K562 (cell line): Measurements from ENCODE around the gene DNAJC1.

ENCODE experiments used
- CTCF ChIP-seq, 3 experiments: IDR thresholded peaks in 2 of 3; conservative IDR thresholded peaks in 1 of 3; 2 replicates each; pipeline ENCODE4 v1.5.1; 2011 to 2012; ENCODE audit warnings: low read length in 3 of 3, mild to moderate bottlenecking in 3 of 3, control low read depth in 2 of 3, improper control_type of control experiment in 1 of 3, inconsistent platforms in 1 of 3, low read depth in 1 of 3, mixed read lengths in 1 of 3, moderate library complexity in 1 of 3; ENCODE audit not compliant: insufficient read depth in 2 of 3
- E2F8 ChIP-seq: fragments of 450-650 bp; IDR thresholded peaks from 2 replicates; pipeline ENCODE4 v1.7.1; 2018; ENCODE audit warnings: mild to moderate bottlenecking, low read depth; ENCODE audit not compliant: partially characterized antibody
- PCBP1 ChIP-seq: fragments of 200-400 bp; formaldehyde crosslinking; IDR thresholded peaks from 2 replicates; pipeline ENCODE4 v1.6.1; 2018; ENCODE audit warnings: mild to moderate bottlenecking, low read depth, low read length; ENCODE audit not compliant: poor library complexity, severe bottlenecking
- PHB2 ChIP-seq: fragments of 450-650 bp; IDR thresholded peaks from 2 replicates; pipeline ENCODE4 v1.6.1; 2017; ENCODE audit warnings: low read depth
- SP2 ChIP-seq: IDR thresholded peaks from 2 replicates; pipeline ENCODE4 v1.6.1; 2011; ENCODE audit warnings: mild to moderate bottlenecking, low read depth, low read length, moderate library complexity; ENCODE audit not compliant: poor library complexity, severe bottlenecking; ENCODE audit errors: extremely low read depth
- ZFX ChIP-seq: sonication (generic); formaldehyde crosslinking; IDR thresholded peaks from 2 replicates; pipeline ENCODE4 v1.8.0; 2022; ENCODE audit warnings: mild to moderate bottlenecking, missing genetic modification reagents, moderate library complexity
- ZNF274 ChIP-seq: IDR thresholded peaks from 2 replicates; pipeline ENCODE4 v1.6.1; 2011; ENCODE audit warnings: low read depth, mild to moderate bottlenecking, low read length, moderate library complexity, borderline replicate concordance

DNA sequence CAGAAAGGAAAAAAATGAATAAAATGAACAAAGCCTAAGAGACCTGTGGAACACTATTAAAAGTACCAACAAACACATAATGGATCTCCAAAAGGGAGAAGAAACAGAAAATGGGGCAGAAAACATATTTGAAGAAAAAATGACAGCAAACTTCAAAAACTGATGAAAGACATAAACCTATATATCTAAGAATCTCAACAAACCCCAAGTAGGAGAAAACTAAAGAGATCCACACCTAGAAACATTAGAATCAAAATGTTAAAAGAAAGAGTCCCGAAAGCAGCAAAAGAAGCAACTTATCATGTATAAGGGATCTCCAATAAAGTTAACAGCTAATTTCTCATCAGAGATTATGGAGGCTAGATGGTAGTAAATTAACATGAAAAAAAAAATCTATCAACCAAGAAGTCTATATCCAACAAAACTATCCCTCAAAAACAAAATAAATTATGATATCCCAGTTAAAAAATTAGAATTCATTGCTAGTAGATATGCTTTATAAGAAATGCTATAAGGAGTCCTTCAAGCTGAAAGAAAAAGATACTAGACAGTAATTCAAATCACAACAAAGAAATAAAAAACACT is 68.0 kb downstream of the DNAJC1 start:
- no peak for TF ChIP-seq CTCF (IDR thresholded peaks at IDR 0.05 in 2 of 3, conservative IDR thresholded peaks at IDR 0.05 in 1 of 3; ENCODE audit: insufficient read depth in 2 of 3, low read depth in 1 of 3, low read length in 3 of 3)
- no peak for TF ChIP-seq PHB2
- no peak for TF ChIP-seq ZNF274
- no peak for TF ChIP-seq PCBP1
- no peak for TF ChIP-seq ZFX (CRISPR knock-in tag)
- TF ChIP-seq E2F8 = no peak
- TF ChIP-seq SP2 = no peak
